GM21723 (cell line): ENCODE measurements around the gene SLCO1C1.

Source experiments
- ATAC-seq: cut with Tn5 transposase; IDR thresholded peaks from one replicate; pipeline ENCODE4 v1.9.1; 2021; ENCODE audit warnings: mild to moderate bottlenecking, moderate library complexity; ENCODE audit not compliant: unreplicated experiment

SLCO1C1 gene

DNA sequence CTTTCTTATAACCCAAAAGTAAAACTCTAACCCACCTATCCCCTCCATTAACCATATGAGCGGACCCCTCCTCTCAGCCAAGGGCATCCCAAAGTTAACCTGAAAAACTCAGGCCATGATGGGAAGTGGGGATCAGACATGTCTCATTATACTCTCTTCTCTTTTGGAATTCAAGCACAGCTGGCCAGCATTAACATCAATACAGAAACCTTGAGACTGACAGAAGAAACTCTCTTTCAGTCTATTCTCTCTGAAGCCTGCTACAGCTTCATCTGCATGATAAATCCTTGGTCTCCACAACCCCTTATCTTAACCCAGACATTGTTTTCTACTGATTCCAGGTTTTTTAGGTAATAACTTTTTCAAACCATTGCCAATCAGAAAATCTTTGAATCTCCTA, 97.8 kb downstream of the SLCO1C1 start:
- ATAC-seq, result no peak

DNA sequence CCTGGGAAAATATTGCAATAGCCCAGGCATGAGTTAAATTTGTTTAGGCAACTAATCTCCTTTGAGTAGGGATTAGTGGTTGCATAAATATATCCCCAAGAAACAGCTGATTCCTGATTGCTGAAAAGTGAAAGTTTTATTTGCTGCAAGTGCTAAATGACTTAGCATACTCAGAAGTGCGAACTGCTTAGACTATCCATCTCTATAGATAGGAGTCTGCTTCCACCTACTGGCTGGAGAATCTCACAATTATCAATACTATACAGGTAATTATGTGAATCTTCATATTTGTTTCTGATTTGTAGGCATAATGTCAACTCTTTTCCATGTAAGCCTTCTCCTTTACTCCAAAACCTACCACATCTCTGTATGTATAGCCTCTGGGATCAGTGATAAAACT, 103.4 kb downstream of the SLCO1C1 start:
- no peak for ATAC-seq

DNA sequence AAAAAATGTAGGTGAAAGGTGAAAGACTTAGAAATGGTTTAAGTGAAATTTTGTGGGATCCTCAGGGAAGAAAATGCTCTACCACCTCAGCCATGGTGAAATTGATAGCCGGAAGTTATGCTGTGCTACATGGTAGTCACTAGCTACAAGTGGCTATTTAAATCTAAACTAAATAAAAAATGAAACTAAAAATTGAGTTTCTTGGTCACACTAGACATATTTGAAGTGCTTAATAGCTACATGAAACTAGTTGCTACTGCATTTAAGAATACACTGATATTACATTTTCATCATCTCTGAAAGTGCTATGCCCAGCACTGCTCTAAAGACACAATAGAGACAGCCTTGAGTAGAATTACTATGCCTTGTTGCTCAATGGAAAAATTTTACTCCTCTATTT, 105.0 kb downstream of the SLCO1C1 start:
- no peak for ATAC-seq

DNA sequence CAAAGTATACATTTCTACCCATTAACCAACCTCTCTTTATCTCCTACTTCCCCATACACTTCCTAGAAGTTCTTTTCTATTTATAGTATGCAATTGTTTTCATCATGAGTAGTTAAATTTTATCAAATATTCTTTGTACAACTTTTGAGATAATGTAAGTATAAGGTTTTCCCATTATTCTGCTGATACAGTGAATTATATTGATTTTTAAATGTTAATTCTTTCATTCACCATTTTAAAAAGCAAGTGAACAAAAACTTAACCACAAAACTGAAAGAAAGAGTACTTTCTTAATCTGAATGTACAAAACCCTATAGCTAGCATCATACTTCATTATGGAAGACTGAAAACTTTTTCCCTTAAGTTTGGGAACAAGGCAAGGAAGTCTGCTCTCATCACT, 105.9 kb downstream of the SLCO1C1 start:
- no peak for ATAC-seq
